HG03045 (cell line): ENCODE results near the gene PTPRA.
"Not testable (repeated sequence)": the region's sequence is repeated elsewhere in the genome, so short reads cannot be mapped to it uniquely, and the experiment has no call there.

ENCODE experiments used
- ATAC-seq: cut with Tn5 transposase; IDR thresholded peaks from one replicate; pipeline ENCODE4 v1.9.1; 2021; ENCODE audit warnings: mild to moderate bottlenecking, moderate library complexity; ENCODE audit not compliant: unreplicated experiment

PTPRA gene

DNA sequence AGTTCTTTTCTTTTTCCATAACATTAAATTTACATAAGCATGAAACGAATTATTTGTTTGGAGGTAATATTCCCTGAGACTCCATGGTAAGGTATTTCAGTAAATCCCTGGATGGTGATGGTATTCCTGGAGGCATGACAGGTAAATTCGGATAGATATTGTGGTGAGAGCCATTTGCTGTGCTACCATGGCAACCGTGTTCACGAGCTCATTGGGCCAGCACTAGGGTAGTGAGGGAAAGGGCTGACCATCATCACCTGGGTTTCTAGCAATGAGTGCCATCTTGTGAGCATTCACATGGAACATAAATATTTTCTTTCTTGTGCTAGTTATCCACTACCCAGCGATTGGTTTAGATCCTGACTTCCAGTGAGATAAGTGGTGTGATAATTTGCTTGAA, 118.3 kb downstream of the PTPRA start:
- ATAC-seq = no peak

GRCh38 chr20:2993250-2993649, 120.0 kb downstream of the PTPRA start:
- no peak for ATAC-seq

GRCh38 chr20:2995796-2996195, 122.5 kb downstream of the PTPRA start:
- no peak for ATAC-seq

DNA sequence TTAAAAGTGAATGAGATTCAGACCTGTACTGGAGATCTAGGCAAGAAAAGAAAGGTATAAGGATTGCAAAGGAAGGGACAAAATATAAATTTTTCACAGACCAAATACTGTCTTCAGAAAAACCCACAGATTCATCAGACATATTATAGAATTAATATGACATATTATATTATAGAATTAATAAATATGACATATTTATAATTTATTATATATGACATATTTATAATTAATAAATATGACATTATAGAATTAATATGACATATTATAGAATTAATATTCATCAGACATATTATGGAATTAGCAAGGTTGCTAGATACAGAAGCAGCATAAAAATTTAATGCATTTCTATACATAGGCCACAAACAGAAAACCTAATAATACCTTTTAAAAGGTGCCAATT, 125.4 kb downstream of the PTPRA start:
- ATAC-seq = no peak

GRCh38 chr20:3000852-3001523, 127.7 kb downstream of the PTPRA start:
- no peak for ATAC-seq

DNA sequence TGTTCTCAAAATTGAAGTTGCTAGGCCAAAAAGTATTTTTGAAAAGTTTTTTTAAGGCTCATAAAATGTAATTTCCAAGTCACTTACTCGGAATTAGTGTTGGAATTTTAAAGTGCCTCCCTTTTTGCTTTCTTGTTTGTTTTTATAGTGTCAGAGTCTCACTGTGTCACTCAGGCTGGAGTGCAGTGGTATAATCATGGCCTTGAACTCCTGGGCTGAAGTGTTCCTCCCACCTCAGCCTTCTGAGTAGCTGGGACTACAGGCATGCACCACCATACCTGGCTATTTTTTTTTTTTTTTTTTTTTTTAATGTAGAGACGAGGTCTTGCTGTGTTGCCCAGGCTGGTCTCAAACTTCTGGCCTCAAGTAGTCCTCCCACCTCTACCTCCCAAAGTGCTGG, 130.1 kb downstream of the PTPRA start:
- ATAC-seq = no peak

DNA sequence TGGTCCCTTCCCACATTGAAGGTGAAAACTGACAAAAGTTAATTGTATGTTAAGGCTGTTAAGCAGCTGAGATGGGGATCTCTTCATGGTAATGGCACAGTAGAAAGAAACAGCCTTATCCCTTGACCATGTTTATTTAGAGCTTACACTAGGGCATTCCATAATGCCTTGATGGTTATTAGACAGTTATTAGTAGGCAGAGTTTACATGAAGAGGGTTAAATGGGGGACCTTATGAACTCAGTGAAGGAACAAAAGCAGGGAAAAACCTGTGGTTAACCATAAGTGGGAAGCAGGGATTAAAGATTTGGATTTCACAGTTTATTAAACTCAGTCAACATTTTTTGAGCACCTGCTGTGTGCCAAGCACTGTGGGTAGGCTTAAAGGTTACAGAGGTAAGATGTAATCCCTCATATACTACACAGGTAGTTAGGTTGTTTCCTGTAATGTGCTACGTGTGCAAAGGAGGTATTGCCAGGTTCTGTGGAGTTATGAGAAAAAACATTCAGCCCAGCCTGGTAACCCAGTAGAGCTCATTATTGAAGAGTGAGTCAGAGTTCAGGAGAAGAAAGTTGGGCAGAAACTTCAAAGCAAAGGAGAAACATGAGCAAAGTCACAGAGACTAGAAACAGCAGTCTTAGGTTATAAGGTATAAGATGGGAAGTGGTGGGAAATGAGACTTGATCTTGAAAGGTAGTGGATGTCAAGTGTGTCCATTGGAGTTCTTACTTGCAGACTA, 137.9 kb downstream of the PTPRA start:
- ATAC-seq = no peak

DNA sequence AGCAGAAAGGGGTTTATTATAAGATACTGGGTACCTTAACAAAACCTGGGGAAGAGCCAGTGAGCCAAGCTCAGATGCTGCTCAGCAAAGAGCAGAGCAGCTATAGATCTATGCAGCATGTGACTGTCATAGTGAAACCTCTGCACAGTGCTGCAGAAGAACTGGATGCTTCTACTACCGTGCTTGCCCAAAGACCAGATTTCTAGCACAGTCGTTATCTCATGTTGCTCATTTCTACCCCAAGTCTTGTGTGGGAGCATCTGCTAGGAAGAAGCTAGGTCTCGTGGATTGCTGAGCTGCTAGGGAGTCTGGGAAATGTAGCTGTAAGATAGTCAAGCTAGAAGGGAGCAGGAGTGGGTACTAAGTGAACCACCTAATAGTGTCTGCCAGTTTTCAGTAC, 138.5 kb downstream of the PTPRA start:
- no peak for ATAC-seq

GRCh38 chr20:3013771-3014170, 140.5 kb downstream of the PTPRA start:
- no peak for ATAC-seq

GRCh38 chr20:3014179-3014578, 140.9 kb downstream of the PTPRA start:
- no peak for ATAC-seq

GRCh38 chr20:3014662-3015061, 141.4 kb downstream of the PTPRA start:
- ATAC-seq = no peak

GRCh38 chr20:3015302-3015701, 142.0 kb downstream of the PTPRA start:
- ATAC-seq = not testable (repeated sequence)

DNA sequence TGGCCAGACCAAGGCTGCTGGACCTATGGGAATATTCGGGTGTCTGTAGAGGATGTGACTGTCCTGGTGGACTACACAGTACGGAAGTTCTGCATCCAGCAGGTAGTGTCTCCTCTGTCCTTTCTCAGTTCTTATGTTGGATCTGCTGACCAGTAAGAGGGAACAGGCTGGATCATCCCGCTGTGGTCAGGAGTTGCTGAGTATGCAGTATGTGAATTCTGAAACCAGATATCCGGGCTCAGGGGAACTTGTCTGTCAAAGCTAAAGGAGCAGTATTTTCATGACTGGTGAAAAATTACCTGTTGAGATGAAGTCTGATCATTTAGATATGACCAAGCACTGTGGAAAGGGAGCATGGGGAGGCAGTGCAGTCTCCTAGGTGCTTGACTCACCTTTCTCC, 148.0 kb downstream of the PTPRA start:
- no peak for ATAC-seq

- no peak for ATAC-seq
Observed at GRCh38 chr20:3021777-3022176, 148.5 kb downstream of the PTPRA start.

- not testable (repeated sequence) for ATAC-seq
Observed at GRCh38 chr20:3022559-3023490, 149.5 kb downstream of the PTPRA start.

GRCh38 chr20:3027987-3028386, 154.7 kb downstream of the PTPRA start:
- ATAC-seq = no peak

DNA sequence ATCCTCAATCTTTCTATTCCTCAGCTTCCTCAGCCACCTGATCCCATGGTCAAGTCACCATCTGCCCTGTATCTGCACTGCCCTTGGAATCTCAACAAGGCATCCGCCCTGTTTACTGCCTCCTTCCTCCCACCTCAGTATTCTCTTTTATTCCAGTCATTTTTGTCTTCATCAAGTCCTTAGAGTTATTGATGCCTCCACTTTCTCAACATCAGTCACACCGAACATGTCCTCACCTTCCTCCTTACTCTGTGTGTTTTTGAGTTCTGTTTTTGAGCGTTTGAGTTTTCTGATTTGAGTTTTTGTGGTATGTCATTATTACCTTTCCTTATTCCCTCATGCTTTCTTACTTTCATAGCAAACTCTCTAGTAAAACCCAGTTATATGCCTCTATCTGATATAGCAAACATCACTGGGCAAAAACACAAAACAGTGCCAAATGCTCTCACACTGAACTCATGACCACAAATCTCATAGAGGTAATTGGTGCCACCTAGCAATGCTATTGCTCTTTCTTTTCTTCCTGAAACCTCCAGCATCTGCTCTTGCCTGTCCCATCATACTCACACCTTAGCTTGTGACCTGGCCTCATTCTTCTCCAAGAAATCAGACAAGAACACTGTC, 158.4 kb downstream of the PTPRA start:
- ATAC-seq = no peak

- ATAC-seq = no peak
Observed at GRCh38 chr20:3032624-3033023, 159.3 kb downstream of the PTPRA start.

DNA sequence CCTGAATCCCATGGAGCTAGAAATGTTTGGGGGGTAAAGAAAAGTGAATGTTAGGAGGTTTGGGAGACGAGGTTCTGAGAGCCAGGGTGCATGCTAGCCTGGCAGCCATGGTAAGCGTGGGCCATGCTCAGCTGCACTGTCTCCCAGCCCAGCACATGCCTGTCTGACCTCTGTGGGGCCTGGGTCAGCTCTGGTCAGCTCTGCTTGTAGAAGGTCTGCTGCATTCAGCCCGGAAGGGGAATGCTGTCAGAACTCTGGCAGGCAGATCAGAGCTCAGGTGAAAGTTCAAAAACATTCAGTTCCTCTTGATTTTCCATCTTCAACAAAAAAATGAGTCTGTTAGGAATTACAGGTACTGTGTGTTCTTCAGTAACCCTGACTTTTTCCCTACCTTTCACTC, 164.4 kb downstream of the PTPRA start:
- no peak for ATAC-seq

GRCh38 chr20:3038454-3038853, 165.2 kb downstream of the PTPRA start:
- no peak for ATAC-seq

GRCh38 chr20:3039426-3039825, 166.1 kb downstream of the PTPRA start:
- no peak for ATAC-seq
